Fibroblast of the aortic adventitia (primary cell): ENCODE results near the gene POU6F2. TPM values are rescaled to one million over a fixed set of nuclear protein-coding genes. Genes with fewer than 3 reads are reported as not detected.

ENCODE experiments used
- DNase-seq: peaks from one replicate; pipeline ENCODE4 v3.0.0-alpha.2; 2010; ENCODE audit warnings: low read depth
- H3K4me3 ChIP-seq: 2 replicates; pipeline ENCODE4 v1.5.1; 2011; ENCODE audit warnings: low read depth, mild to moderate bottlenecking, control low read depth, low read length, moderate library complexity
- total RNA-seq: library from RNA; depleted of rRNA; stranded (reverse); fragments of >200 nt; gene quantifications from 2 replicates; pipeline ENCODE4 v1.2.3, GENCODE V29; 2012; ENCODE audit warnings: low replicate concordance
- TF ChIP-seq, protein P1 (sequence below): IDR thresholded peaks from 2 replicates; pipeline ENCODE4 v1.5.1; 2011; ENCODE audit warnings: mild to moderate bottlenecking, low read length, control low read depth, inconsistent platforms; ENCODE audit not compliant: insufficient read depth

Gene POU6F2
- total RNA-seq, 1 donor, result not detected

DNA sequence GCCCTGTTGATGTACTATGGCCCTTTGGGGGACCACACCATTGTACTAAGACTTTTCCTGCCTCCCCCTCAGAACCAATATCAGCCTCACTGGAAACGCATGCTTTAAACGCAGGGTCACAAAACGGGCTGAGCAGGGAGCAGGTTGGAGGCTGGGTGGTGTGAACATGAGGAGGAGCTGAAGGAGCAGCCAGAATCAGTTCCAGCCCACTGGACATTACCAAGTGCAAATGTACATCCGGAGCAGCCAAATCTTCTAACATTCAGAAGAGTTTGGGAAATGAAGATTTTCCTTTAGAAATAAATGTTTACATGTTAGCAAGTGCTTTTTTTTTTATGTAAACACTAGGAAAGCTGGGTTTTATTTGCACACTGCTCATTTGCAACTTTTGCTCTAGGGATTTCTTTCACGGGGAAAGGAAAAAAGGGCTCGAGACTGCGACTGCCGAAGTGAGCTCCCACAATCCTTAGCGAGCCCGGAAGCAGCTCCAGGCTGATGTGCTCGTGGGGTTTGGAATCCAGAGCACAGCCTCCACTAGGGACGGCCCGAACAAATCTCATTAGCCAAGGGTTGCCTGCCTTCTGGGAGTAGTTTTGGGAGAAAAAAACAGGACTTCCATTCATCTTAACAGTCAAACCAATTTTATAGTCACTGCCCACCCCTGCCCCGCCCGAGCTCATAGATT, 480.5 kb downstream of the POU6F2 start:
- H3K4me3 ChIP-seq, result no peak overlapping the region
- no peak for DNase-seq
- TF ChIP-seq, protein P1, sequence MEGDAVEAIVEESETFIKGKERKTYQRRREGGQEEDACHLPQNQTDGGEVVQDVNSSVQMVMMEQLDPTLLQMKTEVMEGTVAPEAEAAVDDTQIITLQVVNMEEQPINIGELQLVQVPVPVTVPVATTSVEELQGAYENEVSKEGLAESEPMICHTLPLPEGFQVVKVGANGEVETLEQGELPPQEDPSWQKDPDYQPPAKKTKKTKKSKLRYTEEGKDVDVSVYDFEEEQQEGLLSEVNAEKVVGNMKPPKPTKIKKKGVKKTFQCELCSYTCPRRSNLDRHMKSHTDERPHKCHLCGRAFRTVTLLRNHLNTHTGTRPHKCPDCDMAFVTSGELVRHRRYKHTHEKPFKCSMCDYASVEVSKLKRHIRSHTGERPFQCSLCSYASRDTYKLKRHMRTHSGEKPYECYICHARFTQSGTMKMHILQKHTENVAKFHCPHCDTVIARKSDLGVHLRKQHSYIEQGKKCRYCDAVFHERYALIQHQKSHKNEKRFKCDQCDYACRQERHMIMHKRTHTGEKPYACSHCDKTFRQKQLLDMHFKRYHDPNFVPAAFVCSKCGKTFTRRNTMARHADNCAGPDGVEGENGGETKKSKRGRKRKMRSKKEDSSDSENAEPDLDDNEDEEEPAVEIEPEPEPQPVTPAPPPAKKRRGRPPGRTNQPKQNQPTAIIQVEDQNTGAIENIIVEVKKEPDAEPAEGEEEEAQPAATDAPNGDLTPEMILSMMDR, result no peak

DNA sequence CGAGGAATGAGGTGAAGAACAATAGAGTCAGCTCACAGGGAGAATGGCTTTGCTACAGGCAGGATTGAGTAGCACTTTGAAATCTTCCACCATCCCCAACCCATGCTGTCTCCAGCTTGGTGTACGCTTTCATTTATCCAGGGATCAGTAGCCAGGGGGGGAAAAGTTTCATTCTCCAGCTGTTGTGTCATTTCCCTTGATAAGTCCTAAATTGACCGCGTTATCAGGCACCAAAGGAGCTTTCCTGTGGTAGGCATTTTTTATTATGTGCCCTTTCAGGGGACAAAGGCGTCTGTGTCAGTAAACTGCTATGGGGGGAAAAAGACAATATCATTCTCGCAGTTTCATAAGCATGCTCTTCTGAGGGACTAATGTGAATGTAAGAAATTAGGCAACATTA, 481.9 kb downstream of the POU6F2 start:
- no peak for DNase-seq
- TF ChIP-seq, protein P1, result no peak
- no peak overlapping the region for H3K4me3 ChIP-seq

DNA sequence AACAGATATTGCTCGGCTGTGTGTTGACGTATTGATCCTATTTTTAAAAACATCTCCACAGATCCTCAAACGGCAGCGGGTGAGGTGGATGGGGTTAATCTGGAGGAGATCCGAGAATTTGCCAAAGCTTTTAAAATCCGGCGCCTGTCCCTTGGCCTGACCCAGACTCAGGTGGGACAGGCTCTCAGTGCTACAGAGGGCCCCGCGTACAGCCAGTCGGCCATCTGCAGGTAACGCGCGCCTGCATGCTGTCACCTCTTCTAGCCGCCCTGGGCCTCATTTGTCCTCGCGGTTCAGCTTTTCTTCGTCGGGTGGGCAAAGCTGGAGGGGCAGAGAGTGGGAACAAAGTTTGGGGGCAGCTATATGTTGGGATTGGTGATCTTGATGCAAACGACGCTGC, 482.8 kb downstream of the POU6F2 start:
- TF ChIP-seq, protein P1, result no peak
- no peak for DNase-seq
- no peak overlapping the region for H3K4me3 ChIP-seq

DNA sequence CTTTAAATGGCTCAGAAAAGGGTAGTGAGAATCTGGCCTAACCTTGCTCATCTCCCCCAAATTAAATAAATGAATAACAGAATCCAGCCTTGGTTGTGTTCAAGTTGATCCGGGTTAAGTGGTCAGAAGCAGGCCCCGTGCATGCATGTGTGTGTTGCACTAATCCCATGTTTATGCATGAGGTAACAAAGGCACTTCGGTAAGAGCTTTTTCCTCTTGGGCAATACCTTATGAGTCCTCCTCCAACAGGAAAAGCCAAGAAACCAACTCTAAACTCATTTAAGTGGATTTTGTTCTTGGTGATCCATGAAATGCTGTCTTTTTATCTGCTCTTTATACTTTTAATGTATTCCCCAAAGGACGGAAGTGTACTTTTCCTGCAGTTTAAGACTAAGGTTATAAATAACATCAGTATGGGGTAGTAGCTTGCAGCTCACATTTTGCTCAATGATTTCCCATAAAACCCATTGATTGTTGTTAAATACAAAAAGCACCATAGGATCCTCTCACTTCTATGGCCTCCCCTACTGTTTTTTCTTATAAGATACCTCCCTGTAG, 483.6 kb downstream of the POU6F2 start:
- no peak for DNase-seq
- TF ChIP-seq, protein P1, result no peak

DNA sequence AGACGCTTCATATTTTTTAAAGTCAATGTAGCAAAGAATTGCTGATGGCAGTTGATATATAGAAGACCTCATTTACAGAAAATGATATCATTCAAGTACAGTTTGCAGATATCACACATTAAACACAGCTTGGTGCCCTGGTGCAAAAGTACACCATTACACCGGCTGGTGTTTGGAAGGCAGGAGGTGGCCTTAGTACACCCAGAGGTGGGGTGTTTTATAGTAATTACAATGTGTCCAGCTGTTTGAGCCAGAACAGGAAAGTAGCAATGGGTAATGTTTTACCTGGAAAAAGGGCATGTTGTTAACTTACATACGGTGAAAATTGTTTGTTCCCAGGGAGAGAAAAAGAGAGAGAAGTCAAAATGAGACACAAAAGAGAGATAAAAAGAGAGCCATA, 485.5 kb downstream of the POU6F2 start:
- no peak overlapping the region for H3K4me3 ChIP-seq
- TF ChIP-seq, protein P1, result no peak
- no peak for DNase-seq

More for the DNA sequence above, 483.6 kb downstream of the POU6F2 start:
- H3K4me3 ChIP-seq, result no peak overlapping the region

DNA sequence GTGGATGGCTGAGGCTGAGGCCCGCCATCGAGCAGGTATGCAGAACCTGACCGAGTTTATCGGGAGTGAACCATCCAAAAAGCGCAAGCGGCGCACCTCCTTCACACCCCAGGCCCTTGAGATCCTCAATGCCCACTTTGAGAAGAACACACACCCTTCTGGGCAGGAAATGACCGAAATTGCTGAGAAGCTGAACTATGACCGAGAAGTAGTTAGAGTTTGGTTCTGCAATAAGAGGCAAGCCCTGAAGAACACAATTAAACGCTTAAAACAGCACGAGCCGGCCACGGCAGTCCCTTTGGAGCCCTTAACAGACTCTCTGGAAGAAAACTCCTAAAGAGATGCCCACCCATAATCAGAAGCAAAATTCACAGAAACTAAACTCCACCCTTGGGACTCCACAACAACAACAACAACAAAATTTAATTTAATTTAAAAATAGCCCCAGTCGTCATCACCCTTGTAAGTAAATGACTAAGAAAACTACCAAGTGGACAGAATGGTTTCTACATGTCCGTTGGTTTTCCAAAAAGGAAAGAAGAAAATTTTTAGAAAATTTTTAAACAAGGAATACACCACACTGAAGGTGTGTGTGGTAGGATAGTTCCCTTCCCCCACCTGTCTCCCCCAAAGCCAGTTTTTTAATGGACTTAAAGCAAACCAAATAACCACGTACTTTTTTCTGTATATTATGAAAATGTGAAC, 486.8 kb downstream of the POU6F2 start:
- H3K4me3 ChIP-seq, result no peak overlapping the region
- peak; percentile 1 for DNase-seq
- TF ChIP-seq, protein P1, result no peak
